ENCODE measurements around the gene MIS12.

MIS12 gene

GRCh38 chr17:5536866-5537650 lies 50.7 kb downstream of the MIS12 start:
- DNase-seq = no peak

GRCh38 chr17:5539286-5539685 lies 52.9 kb downstream of the MIS12 start:
- DNase-seq = no peak

- no peak for DNase-seq
Observed at GRCh38 chr17:5540321-5540720, 54.0 kb downstream of the MIS12 start.

All from CD4-positive, alpha-beta T cell treated with Interleukin-1 beta for 1 hour (primary cell).